Nephron progenitor cell (in vitro differentiated cells): Measurements from ENCODE around the gene UBR2.
"Not testable (repeated sequence)": the region's sequence is repeated elsewhere in the genome, so short reads cannot be mapped to it uniquely, and the experiment has no call there.

ENCODE experiments used
- DNase-seq: peaks from one replicate; pipeline ENCODE4 v3.0.0; 2021
- H3K27ac Mint-ChIP-seq: 2 replicates; pipeline ENCODE4 v1.8.0; 2021; ENCODE audit warnings: mild to moderate bottlenecking, moderate library complexity, mixed read lengths
- H3K27me3 Mint-ChIP-seq: 2 replicates; pipeline ENCODE4 v1.8.0; 2021; ENCODE audit warnings: mild to moderate bottlenecking, low read depth, mixed read lengths; ENCODE audit not compliant: poor library complexity
- H3K36me3 Mint-ChIP-seq: 2 replicates; pipeline ENCODE4 v1.8.0; 2021; ENCODE audit warnings: low read depth, mixed read lengths
- H3K4me1 Mint-ChIP-seq: 2 replicates; pipeline ENCODE4 v1.8.0; 2021; ENCODE audit warnings: mixed read lengths
- H3K4me3 Mint-ChIP-seq: 2 replicates; pipeline ENCODE4 v1.8.0; 2021; ENCODE audit warnings: mild to moderate bottlenecking, moderate library complexity, mixed read lengths
- H3K9me3 Mint-ChIP-seq: 2 replicates; pipeline ENCODE4 v1.8.0; 2021; ENCODE audit warnings: mild to moderate bottlenecking, moderate library complexity, mixed read lengths
- CTCF ChIP-seq: fragments of 200-600 bp; sonication (generic); IDR thresholded peaks from 2 replicates; pipeline ENCODE4 v1.5.0; 2021; ENCODE audit warnings: antibody characterized with exemption

The UBR2 gene

GRCh38 chr6:42698217-42698616, 134.4 kb downstream of the UBR2 start:
- H3K36me3 Mint-ChIP-seq, result peaks cover 8% of the 10 kb centered on the region
- H3K4me1 Mint-ChIP-seq, result peaks cover 6% of the 10 kb centered on the region
- peaks cover 3% of the 10 kb centered on the region for H3K27me3 Mint-ChIP-seq
- no peak overlapping the region for H3K4me3 Mint-ChIP-seq
- TF ChIP-seq CTCF, result no peak
- no peaks in the 10 kb centered on the region for H3K9me3 Mint-ChIP-seq
- no peak for DNase-seq
- no peak overlapping the region for H3K27ac Mint-ChIP-seq

- no peak overlapping the region for H3K27ac Mint-ChIP-seq
- peaks cover 6% of the 10 kb centered on the region for H3K27me3 Mint-ChIP-seq
- H3K4me3 Mint-ChIP-seq, result no peak overlapping the region
- no peak for TF ChIP-seq CTCF
- H3K9me3 Mint-ChIP-seq, result no peaks in the 10 kb centered on the region
- peaks cover 13% of the 10 kb centered on the region for H3K4me1 Mint-ChIP-seq
- DNase-seq, result no peak
- H3K36me3 Mint-ChIP-seq, result no peaks in the 10 kb centered on the region
Observed at GRCh38 chr6:42702200-42702599, 138.4 kb downstream of the UBR2 start.

- H3K4me3 Mint-ChIP-seq, H3K9me3 Mint-ChIP-seq, H3K27me3 Mint-ChIP-seq, DNase-seq, H3K27ac Mint-ChIP-seq, H3K36me3 Mint-ChIP-seq: not testable (repeated sequence)
- H3K4me1 Mint-ChIP-seq, result peaks cover 13% of the 10 kb centered on the region
Observed at GRCh38 chr6:42702786-42703185, 139.0 kb downstream of the UBR2 start.

GRCh38 chr6:42704251-42704936, 140.6 kb downstream of the UBR2 start:
- H3K4me3 Mint-ChIP-seq, result no peak overlapping the region
- no peak for DNase-seq
- no peaks in the 10 kb centered on the region for H3K9me3 Mint-ChIP-seq
- H3K27ac Mint-ChIP-seq, result peak overlapping the region; percentile 71
- H3K27me3 Mint-ChIP-seq, result peaks cover 9% of the 10 kb centered on the region
- TF ChIP-seq CTCF, result no peak
- H3K4me1 Mint-ChIP-seq, result peaks cover 14% of the 10 kb centered on the region
- H3K36me3 Mint-ChIP-seq, result no peaks in the 10 kb centered on the region

GRCh38 chr6:42704937-42705374, 141.1 kb downstream of the UBR2 start:
- no peak for DNase-seq
- peaks cover 20% of the 10 kb centered on the region for H3K4me1 Mint-ChIP-seq
- H3K4me3 Mint-ChIP-seq, result no peak overlapping the region
- H3K27me3 Mint-ChIP-seq, result peaks cover 9% of the 10 kb centered on the region
- H3K9me3 Mint-ChIP-seq, result no peaks in the 10 kb centered on the region
- TF ChIP-seq CTCF, result no peak
- H3K27ac Mint-ChIP-seq, result no peak overlapping the region
- H3K36me3 Mint-ChIP-seq, result no peaks in the 10 kb centered on the region

GRCh38 chr6:42707595-42707994, 143.8 kb downstream of the UBR2 start:
- no peak for DNase-seq
- peaks cover 23% of the 10 kb centered on the region for H3K9me3 Mint-ChIP-seq
- H3K4me3 Mint-ChIP-seq, result no peak overlapping the region
- H3K4me1 Mint-ChIP-seq, result peaks cover 26% of the 10 kb centered on the region
- peaks cover 6% of the 10 kb centered on the region for H3K27me3 Mint-ChIP-seq
- H3K27ac Mint-ChIP-seq, result no peak overlapping the region
- H3K36me3 Mint-ChIP-seq, result no peaks in the 10 kb centered on the region
- no peak for TF ChIP-seq CTCF
